ENCODE data around the gene IFNA5.
A peak's percentile ranks its signal among the peaks of the same experiment; 100 is the strongest.

IFNA5 gene

GRCh38 chr9:21305213-21305612, at the start of gene IFNA5:
Gene IFNA5 (minus strand): TSS chr9:21305313. CDS start chr9:21305256, 57 bp downstream.
- DNase-seq (ENCODE audit: low read depth) = no peak

DNA sequence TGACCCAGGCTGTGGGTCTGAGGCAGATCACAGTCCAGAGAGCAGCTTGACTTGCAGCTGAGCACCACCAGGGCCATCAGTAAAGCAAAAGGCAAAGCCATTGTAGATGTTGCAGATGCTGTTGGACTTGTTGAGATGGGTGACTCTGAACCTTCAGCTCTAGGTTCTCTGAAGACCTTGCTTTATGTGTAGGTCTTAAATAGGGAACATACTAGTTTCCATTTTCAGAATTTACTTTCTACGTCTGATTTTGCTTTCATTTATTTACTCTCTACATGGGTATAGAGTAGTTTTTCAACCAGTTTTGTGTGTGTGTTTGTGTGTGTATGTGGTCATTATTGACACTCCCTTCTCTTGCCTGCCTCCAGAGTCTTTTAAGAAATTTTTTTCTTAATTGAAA, 45.7 kb upstream of the IFNA5 start, which contains the start of gene IFNA6:
IFNA6 (minus strand) TSS at position 101 of the 400 bp plus-strand sequence; CDS start at position 101, 0 bp downstream.
- no peak for DNase-seq (ENCODE audit: low read depth)

DNA sequence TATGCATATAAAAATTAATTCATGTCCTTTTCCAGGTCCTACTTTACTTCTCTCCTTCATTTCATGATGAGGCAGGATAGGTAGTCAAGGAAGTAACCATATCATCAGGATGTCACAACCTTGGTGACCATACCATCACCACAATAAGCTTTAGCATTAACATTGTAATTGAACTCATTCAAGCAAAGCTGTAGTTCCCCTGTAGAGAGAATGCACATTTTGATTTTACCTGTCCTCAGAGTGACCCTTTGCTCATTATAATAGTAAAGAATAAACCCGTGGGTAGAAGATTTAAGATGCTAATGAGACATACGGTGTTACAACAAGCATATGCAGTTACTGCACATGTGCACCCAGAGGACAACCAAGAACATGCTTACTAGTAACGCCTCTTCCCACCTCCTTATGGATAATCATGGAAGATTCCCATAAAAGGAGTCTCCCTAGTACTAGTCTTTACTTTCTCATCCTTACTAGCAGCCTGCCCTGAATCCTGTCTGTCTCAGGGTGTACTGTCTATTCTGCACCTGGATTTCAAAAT, 43.4 kb upstream of the IFNA5 start:
- DNase-seq (ENCODE audit: low read depth) = no peak

DNA sequence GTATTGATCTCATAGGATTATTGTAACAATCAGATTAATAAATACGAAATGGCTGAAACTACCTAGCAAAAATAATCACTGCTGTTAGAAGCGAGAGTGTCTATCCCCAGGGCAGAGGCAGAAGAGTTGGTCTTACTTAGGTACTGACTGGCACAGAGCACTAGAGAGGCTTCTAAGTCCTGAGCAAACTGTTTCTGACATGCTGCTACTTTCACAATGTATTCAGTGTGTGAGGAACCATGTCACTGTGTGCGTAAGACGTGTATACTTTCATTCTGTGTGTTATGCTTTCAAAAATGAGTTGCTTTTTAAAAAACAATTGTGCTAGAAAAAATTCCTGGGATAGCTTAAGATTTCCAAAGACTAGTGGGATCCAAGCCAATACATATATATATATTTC, 35.6 kb upstream of the IFNA5 start:
- no peak for DNase-seq (ENCODE audit: low read depth)

DNA sequence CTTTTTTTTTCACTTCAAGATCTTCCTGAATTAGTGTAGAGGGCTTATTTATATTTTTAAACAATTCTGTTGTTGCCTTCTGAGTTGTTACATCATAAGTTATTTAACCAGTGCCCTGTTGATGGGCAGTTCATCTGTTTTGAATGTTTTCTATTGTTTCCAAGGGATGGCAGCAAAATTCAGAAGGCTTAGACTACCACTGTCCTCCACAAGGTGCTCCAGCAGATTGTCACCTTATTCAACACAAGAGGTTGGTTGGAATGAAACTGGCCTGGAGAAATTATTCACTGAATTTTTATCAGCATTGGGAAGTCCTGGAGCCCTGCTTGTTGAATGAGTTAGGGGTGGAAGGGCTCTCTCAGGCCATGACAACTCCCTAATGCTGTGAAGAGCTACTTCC, 31.3 kb upstream of the IFNA5 start:
- no peak for DNase-seq (ENCODE audit: low read depth)

DNA sequence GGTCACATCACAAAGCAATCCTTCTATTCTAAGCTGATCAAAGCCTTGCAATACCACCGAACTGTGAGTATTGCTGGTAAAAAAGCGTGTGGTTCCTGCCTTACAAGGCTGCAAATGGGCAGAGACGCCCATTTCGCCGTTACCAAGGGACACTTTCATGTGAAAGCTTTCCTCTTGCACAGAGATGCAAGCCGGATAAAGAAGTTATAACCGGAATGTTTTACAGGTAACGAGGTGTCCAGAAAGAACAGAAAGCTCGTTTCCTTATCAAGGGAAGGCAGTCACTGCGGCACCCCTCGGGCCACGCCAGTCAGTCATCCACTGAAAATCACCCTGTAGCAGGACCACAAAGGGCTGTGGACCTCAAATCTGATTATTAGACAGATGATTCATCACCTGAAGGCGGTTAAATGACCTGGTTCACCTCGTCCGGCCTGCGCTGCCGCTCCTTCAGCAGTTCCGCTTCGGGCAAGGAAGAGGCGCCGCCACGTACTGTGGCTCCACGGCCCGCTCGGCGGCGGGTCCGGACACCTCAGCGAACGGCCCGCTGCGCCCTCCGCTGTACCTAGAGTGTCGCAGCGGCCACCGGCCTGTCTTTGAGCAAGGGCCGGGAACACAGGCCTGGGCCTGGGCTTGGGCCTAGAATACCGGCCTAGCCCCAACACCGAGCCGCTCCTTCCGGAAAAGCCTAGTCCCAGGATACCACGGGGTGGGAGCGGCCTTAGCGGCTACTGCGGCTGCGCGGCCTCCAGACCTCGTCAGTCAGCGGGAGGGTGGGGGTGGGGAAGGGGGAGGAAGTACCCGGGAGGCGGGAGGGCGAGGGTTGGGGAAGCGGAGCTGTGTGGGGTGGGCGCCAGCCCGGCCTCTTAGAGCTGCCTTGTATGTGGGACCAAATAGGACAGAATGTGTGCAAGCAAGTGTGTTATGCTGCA, 29.9 kb upstream of the IFNA5 start, which contains the start of gene KLHL9:
KLHL9 (minus strand) TSS at position 704 of the 932 bp plus-strand sequence; CDS start at position 159, 545 bp downstream.
- peak; percentile 81 for DNase-seq (ENCODE audit: low read depth)

DNA sequence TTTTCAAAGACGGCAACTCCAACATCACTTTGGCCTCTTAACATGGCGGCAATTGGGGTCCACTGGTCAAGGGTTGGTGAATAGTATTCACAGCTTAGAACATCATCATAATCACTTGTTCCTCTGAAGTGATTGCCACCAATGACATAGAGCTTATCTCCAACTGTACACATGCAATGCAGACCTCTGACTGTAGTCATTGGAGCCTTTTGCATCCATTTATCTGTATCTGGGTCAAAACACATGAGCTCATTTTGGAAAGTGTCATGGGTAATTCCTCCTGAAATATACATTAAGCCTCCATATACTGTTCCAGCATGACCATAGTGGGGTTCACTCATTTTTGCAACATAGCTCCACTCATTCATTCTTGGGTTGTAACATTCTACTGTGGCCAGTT, 28.1 kb upstream of the IFNA5 start:
- DNase-seq (ENCODE audit: low read depth) = no peak

DNA sequence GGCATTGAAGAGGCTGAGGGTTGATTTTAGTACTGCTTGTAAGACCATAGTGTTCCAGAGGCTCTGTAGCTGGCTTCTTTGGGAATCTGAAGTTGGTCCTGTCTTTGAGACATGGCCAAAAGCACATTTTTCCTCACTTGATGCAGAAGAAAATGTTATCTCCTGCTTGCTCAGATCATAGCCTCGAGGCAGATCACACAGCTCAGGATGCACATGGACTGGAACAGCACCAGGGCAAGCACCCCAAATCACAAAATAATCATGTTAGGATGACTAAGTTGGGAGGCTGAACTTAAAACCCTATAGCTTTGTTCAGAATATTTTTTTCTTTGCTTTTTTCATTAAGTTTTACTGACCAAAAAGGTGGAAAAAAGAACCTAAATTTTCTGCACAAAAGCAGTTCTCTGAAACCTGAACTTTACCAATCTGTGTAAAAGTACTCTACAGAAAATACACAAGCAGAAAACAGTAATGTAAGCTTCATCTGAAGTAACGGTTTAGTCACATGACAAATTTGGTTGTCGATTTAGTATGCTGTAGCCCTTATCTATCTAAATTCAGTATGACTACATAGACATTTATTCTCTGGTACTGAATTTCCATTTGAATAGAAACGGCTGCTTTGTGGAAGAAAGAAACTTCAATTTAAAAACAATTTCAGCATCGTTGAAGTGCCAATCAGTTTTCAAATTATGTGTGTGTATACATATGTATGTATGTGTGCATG, 26.7 kb upstream of the IFNA5 start:
- no peak for DNase-seq (ENCODE audit: low read depth)

- DNase-seq (ENCODE audit: low read depth) = no peak
These were observed 21.5 kb upstream of the IFNA5 start for GRCh38 chr9:21326526-21327139.

- no peak for DNase-seq (ENCODE audit: low read depth)
These were observed 18.9 kb upstream of the IFNA5 start for GRCh38 chr9:21324047-21324446.

GRCh38 chr9:21322911-21323461, 17.9 kb upstream of the IFNA5 start:
- no peak for DNase-seq (ENCODE audit: low read depth)

DNA sequence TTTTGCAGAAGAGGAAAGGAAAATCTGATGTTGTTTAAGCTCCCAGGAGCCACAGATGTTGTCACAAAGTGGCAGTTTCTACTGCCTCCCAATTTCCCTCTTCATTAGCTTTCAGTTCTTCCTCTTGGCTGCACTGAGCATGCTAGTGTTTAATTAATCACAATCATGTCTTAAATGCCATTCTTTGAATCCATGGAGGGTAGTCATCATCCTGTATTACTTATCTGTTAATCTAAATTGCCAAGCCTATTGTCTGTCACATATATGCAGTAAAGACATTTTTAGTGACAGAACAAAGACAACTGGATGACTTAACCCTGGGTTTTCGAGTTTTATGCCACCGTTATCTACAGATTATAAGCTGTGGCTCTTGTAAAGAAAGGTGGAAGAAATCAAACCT, 15.4 kb upstream of the IFNA5 start:
- DNase-seq (ENCODE audit: low read depth) = no peak

GRCh38 chr9:21317956-21318923, 13.1 kb upstream of the IFNA5 start:
- no peak for DNase-seq (ENCODE audit: low read depth)

GRCh38 chr9:21316860-21317259, 11.7 kb upstream of the IFNA5 start:
- no peak for DNase-seq (ENCODE audit: low read depth)

GRCh38 chr9:21316032-21316842, 11.1 kb upstream of the IFNA5 start:
- DNase-seq (ENCODE audit: low read depth) = no peak

DNA sequence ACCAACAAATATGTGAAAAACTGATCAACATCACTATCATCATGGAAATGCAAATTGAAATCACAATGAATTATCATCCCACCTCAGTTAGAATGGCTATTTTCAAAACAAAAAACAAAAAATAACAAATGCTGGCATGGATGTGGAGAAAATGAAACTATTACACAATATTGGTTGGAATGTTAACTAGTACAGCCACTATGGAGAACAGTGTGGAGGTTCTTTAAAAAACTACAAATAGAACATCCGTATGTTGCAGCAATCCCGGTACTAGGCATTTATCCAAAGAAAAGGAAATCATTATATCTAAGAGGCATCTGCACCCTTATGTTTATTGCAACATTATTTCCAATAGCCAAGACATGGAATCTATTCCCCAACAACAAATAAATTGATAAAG, 9.0 kb upstream of the IFNA5 start:
- no peak for DNase-seq (ENCODE audit: low read depth)

- DNase-seq (ENCODE audit: low read depth) = no peak
These were observed 6.8 kb upstream of the IFNA5 start for GRCh38 chr9:21311889-21312288.

GRCh38 chr9:21295992-21296391, 9.1 kb downstream of the IFNA5 start:
- DNase-seq (ENCODE audit: low read depth) = no peak

GRCh38 chr9:21294904-21295538, 10.1 kb downstream of the IFNA5 start:
- DNase-seq (ENCODE audit: low read depth) = no peak

All from activated T-cell treated with anti-CD3 and anti-CD28 coated beads for 24 hours (primary cell).